Measurements from ENCODE around the gene ATP6V1E1.

- TF ChIP-seq ZFP30 (CRISPR knock-in tag; IDR thresholded peaks at IDR 0.05): no peak
- TF ChIP-seq BACH2 (CRISPR knock-in tag; IDR thresholded peaks at IDR 0.05; ENCODE audit: borderline replicate concordance): no peak
- TF ChIP-seq PATZ1 (CRISPR knock-in tag; IDR thresholded peaks at IDR 0.05; ENCODE audit: borderline replicate concordance): no peak
- TF ChIP-seq ARNTL (CRISPR knock-in tag; IDR thresholded peaks at IDR 0.05; ENCODE audit: borderline replicate concordance, low read depth): no peak
- TF ChIP-seq ESRRG (CRISPR knock-in tag; IDR thresholded peaks at IDR 0.05): no peak
Measured at GRCh38 chr22:17563936-17564391, 64.6 kb downstream of the ATP6V1E1 start.

All from SK-N-SH treated with all-trans-retinoic acid at 6 μM for 48 hours (cell line).